Activated CD4-positive, alpha-beta T cell treated with anti-CD3 and anti-CD28 coated beads for 4 hours (primary cell): ENCODE measurements around the gene GIMAP4.
A peak's percentile ranks its signal among the peaks of the same experiment; 100 is the strongest.
"Not testable (repeated sequence)": the region's sequence is repeated elsewhere in the genome, so short reads cannot be mapped to it uniquely, and the experiment has no call there.

Source experiments
- DNase-seq, 2 donors: peaks; one replicate each; pipeline ENCODE4 v3.0.0-alpha.2; 2020

Gene GIMAP4

DNA sequence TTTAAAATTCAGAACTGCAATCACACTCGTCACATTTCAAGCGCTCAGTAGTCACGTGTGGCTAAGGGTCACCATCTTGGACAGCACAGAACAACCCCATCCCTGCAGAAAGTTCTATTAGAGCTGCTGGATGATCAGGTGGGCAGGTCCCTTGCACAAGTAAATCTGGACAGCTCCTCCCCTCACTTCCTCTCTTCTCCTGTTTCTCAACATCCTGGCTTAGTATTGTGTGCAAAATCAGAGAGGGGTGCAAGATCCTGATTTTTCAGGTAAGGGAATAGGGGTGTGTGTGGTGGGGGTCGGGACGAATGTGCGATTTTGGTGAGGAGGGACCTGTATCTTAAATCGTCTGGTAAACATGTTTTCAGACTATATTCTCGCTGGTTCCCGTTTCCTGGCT, at the start of gene GIMAP4:
GIMAP4 (plus strand) TSS at position 222 of the 400 bp plus-strand sequence. CDS start 2,512 bp downstream, outside the sequence.
- no peak for DNase-seq

GRCh38 chr7:150519310-150519709, 47.9 kb upstream of the GIMAP4 start:
- DNase-seq, result no peak

DNA sequence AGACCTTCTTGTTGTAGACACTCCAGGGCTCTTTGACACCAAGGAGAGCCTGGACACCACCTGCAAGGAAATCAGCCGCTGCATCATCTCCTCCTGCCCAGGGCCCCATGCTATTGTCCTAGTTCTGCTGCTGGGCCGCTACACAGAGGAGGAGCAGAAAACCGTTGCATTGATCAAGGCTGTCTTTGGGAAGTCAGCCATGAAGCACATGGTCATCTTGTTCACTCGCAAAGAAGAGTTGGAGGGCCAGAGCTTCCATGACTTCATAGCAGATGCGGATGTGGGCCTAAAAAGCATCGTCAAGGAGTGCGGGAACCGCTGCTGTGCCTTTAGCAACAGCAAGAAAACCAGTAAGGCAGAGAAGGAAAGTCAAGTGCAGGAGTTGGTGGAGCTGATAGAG, 47.0 kb upstream of the GIMAP4 start:
- DNase-seq, result peak in 1 of 2 donors; percentile 14

DNA sequence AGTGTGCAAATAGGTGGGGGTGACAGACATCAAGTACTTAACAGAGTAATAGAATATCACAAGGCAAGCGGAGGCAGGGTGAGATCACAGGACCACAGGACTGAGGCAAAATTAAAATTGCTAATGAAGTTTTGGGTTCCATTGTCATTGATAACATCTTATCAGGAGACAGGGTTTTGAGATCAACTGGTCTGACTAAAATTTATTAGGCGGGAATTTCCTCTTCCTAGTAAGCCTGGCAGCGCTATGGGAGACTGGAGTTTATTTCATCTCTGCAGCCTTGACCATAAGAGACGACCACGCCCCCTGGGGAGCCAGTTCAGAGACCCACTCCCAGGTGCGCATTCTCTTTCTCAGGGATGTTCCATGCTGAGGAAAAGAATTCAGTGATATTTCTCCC, 44.3 kb upstream of the GIMAP4 start:
- DNase-seq, result not testable (repeated sequence)

DNA sequence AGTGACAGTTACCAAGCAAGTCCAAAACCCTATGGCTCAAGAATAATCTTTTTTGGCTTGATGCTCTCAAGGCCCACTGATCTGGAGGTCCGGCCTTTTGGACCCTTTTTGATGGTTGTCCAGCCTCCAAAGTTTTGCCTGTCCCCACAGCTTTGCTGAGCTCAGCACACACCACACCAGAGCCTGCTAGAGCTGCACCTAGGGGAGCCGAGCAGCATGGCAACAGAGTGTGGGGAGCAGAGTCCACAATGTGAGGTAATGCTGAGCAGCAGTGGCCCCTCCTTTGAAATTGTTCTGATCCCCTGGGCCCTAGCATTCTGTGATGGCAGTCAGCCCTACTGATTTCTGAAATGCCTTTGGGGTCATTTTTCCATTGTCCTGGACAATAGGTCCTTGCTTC, 43.2 kb upstream of the GIMAP4 start:
- no peak for DNase-seq

DNA sequence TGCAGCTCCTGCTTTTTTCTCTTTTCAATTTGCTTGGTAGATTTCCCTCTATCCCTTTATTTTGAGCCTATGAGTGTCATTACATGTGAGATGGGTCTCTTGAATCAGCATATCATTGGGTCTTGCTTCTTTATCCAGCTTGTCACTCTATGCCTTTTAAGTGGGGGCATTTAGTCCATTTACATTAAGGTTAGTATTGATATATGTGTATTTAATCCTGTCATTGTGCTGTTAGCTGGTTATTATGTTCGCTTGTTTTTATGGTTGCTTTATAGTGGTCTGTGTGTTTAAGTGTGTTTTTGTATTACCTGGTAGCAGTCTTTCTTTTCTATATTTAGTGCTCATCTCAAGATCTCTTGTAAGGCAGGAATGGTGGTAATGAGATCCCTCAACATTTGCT, 35.5 kb upstream of the GIMAP4 start:
- no peak for DNase-seq

DNA sequence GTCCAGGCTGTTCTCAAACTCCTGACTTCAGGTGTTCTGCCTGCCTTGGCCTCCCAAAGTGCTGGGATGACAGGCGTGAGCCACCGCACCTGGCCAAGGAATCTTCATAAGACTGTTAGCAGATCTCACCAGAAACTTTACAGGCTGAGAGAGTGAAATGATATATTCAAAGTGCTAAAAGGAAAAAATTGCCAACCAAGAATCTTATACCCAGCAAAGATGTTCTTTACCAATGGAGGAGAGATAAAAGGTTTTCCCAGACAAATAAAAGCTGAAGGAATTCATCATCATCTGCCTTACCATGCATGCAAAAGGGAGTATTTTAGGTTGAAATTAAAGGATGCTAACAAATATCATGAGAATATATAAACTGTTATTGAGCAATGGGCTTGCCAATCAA, 28.9 kb upstream of the GIMAP4 start:
- DNase-seq, result no peak

GRCh38 chr7:150553163-150553562, 14.0 kb upstream of the GIMAP4 start:
- no peak for DNase-seq

GRCh38 chr7:150556521-150557138, 10.6 kb upstream of the GIMAP4 start:
- DNase-seq, result no peak

DNA sequence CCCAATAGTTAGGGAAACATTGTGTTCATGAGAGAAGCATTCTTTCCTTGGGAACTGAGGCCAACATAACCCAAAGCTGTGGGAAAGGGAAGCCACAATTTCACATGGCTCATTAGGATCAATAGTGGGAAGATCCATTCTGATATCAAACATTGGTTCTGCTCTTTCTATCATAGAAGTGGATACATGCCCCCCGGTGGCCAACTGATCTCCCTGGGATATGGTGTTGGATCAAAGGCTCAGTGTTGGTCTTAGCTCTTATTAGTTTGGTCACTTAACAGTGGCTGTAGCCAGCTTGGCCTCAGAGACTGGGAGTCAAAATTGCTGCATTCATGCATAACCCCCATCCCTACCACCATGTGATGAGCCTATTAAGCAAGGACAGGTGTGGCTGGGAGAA, 6.7 kb upstream of the GIMAP4 start:
- no peak for DNase-seq

- DNase-seq, result no peak
Observed at GRCh38 chr7:150562919-150563318, 4.3 kb upstream of the GIMAP4 start.

- DNase-seq, result no peak
Observed at GRCh38 chr7:150564006-150564405, 3.2 kb upstream of the GIMAP4 start.

DNA sequence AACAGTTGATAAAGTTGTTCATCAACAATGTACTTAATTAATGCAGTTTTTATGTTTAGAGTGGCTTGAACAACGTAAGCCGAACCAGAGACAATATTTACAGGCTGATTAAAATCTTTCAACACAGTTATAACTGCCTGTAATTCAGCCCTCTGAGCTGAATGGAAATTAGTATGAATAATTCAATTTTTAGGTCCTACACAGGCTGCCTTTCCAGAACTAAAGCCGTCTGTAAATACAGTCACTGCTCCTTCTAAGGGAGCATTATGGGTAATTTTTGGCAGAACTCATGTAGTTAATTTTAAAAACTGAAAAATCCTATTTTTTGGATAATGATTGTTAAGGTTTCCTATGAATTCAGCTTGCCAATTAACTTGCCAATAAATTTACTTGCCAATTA, 2.6 kb upstream of the GIMAP4 start:
- no peak for DNase-seq

DNA sequence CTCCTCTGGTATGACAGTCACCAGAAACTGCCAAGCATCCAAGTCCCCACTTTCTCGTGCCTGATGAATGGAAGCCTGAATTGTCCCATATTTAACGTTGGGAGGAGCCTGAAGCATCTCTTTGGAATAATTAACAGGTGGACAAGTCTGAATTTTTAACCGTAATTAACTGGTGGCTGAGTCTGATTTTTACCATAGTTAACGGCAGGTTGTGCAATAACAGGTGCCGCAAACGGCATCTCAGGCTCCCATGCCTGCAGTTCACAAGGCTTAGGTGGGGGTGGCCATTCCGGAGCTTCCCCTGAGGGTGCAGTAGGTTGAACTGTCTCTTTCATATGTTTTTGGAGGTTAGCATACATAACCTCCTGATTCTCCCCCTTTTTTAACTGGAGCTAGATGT, 2.0 kb upstream of the GIMAP4 start:
- no peak for DNase-seq

DNA sequence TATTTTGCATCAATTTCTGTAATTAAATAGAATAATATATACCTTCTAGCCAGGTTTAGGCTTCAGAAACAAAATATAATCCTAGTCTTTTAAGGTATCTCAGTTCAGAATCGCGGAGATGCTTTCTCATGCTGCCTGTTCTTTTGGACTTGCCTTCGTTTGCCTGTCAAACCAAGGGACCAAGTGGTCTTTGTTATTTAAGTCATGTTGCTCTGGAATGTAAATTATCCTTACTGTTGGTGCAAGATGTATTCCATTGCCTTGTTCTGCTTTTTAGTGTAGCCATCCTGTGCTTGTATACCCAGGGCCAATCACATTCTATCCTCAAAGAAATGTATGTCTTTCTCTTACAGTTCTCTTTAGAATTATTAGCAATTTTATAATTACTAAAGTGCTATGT, 1.1 kb upstream of the GIMAP4 start:
- no peak for DNase-seq

- no peak for DNase-seq
Observed at GRCh38 chr7:150566572-150566971, 618 bp upstream of the GIMAP4 start.

DNA sequence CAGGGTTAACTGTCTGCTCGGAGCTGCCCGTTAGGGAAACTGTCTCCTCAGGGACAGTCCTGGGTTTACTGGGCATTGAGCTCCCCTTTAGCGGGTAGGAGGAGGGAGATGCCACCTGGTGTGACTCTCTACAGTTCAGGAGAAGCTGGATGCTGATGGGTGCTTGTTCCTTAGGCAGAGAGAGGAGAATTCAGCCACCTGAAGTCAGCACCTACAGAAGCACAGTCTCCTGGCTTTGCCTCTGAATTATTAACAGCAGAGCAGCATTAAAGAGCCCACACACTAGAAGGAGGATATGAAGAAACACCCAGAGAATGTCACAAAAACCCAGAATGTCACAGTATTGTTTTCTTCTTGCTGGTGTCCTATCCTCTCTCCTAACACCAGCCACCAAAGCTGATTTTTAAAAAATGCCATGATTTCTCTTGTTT, 696 bp downstream of the GIMAP4 start:
- no peak for DNase-seq

GRCh38 chr7:150568714-150569113, 1.5 kb downstream of the GIMAP4 start:
- DNase-seq, result peak in 1 of 2 donors; percentile 40

GRCh38 chr7:150569245-150569955, 2.2 kb downstream of the GIMAP4 start:
- DNase-seq, result no peak

- DNase-seq, result no peak
Observed at GRCh38 chr7:150570556-150571465, 3.6 kb downstream of the GIMAP4 start.

DNA sequence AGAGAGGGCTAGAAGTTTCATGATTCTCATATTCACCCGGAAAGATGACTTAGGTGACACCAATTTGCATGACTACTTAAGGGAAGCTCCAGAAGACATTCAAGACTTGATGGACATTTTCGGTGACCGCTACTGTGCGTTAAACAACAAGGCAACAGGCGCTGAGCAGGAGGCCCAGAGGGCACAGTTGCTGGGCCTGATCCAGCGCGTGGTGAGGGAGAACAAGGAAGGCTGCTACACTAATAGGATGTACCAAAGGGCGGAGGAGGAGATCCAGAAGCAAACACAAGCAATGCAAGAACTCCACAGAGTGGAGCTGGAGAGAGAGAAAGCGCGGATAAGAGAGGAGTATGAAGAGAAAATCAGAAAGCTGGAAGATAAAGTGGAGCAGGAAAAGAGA, 5.3 kb downstream of the GIMAP4 start:
- no peak for DNase-seq

- DNase-seq, result not testable (repeated sequence)
Observed at GRCh38 chr7:150579979-150580637, 12.9 kb downstream of the GIMAP4 start.
